Rectal smooth muscle tissue (tissue), 1 donor: ENCODE data around the gene SLC44A3.

ENCODE experiments used
- H3K27ac ChIP-seq: one replicate; pipeline ENCODE4 v1.7.0; 2013; ENCODE audit warnings: low read depth, low read length, inconsistent platforms
- H3K27me3 ChIP-seq: one replicate; pipeline ENCODE4 v1.7.0; 2013; ENCODE audit warnings: low read length; ENCODE audit not compliant: control insufficient read depth, insufficient read depth
- H3K36me3 ChIP-seq: one replicate; pipeline ENCODE4 v1.7.0; 2013; ENCODE audit warnings: low read length; ENCODE audit not compliant: control insufficient read depth, insufficient read depth
- H3K4me1 ChIP-seq: one replicate; pipeline ENCODE4 v1.7.0; 2013; ENCODE audit warnings: low read length; ENCODE audit not compliant: control insufficient read depth, insufficient read depth
- H3K4me3 ChIP-seq: one replicate; pipeline ENCODE4 v1.7.0; 2013; ENCODE audit warnings: low read length
- H3K9ac ChIP-seq: one replicate; pipeline ENCODE4 v1.7.0; 2013; ENCODE audit warnings: low read length

The SLC44A3 gene, protein sequence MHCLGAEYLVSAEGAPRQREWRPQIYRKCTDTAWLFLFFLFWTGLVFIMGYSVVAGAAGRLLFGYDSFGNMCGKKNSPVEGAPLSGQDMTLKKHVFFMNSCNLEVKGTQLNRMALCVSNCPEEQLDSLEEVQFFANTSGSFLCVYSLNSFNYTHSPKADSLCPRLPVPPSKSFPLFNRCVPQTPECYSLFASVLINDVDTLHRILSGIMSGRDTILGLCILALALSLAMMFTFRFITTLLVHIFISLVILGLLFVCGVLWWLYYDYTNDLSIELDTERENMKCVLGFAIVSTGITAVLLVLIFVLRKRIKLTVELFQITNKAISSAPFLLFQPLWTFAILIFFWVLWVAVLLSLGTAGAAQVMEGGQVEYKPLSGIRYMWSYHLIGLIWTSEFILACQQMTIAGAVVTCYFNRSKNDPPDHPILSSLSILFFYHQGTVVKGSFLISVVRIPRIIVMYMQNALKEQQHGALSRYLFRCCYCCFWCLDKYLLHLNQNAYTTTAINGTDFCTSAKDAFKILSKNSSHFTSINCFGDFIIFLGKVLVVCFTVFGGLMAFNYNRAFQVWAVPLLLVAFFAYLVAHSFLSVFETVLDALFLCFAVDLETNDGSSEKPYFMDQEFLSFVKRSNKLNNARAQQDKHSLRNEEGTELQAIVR

DNA sequence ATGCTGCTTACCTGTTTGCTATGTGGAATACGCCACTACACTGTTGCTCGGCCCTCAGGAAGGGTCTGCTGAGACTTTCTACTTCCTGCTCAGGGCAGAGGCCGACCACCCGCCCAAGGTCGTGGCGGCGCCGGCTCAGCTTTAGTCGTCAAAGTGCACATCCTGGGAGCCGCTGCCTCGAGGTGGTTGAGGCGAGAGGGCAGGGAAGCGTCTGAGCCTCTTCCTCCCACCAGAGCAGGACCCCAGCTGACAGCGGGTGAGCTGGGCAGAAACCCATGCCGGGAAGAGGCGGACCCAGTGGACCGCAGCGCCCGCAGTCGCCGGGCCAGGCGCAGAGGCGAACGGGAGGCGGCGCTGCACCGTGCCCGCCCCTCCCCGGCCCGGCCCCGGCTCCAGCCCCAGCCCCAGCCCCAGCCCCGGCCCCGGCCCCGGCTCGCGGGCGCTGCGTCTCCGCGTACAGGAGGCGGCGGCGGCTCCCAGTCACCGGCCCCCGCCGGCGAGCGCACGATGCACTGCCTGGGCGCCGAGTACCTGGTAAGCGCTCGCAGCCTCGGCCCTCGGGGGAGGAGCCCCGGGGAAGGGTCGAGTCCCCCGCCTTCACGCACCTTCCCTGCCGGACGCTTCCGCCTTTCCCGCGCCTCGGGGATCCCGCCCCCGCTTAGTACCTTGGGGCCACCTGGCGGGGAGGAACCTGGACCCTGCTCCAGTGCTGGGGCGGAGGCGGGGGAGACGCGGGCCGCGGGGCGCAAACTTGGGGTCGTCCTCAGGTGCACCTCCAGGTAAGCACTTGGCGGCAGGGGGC lies at the start of gene SLC44A3:
SLC44A3 (plus strand) TSS at position 413 of the 802 bp plus-strand sequence; CDS start at position 508, 95 bp downstream.
- no peaks in the 10 kb centered on the region for H3K4me1 ChIP-seq
- peak within 1 kb of the TSS; percentile 89 for H3K4me3 ChIP-seq
- no peaks in the 10 kb centered on the region for H3K36me3 ChIP-seq
- peak within 1 kb of the TSS; percentile 63 for H3K9ac ChIP-seq
- H3K27ac ChIP-seq: no peak within 1 kb of the TSS
- H3K27me3 ChIP-seq: no peaks in the 10 kb centered on the region

DNA sequence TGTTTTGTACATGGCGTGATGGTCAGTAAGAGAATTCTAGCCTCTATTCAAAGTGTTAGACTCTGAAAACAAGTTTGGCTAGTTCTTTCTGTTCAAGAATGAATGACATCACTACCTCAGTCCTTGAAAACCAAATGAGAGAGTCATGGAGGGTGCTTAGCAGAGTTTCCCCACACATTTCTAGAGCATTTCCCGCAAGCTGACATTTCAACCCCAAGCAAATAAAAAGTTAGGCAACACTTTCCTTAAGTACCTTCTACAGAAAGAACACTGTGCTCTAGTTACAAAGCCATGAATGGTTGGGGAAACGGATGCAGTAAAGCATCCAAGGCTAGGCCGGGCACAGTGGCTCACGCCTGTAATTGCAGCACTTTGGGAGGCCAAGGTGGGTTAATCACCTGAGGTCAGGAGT lies 47.9 kb upstream of the SLC44A3 start:
- Histone ChIP-seq H3K9ac (no peak overlapping the region), H3K4me1 (no peaks in the 10 kb centered on the region), H3K36me3 (no peaks in the 10 kb centered on the region), H3K27ac (no peak overlapping the region), H3K27me3 (no peaks in the 10 kb centered on the region), H3K4me3 (no peak overlapping the region)

DNA sequence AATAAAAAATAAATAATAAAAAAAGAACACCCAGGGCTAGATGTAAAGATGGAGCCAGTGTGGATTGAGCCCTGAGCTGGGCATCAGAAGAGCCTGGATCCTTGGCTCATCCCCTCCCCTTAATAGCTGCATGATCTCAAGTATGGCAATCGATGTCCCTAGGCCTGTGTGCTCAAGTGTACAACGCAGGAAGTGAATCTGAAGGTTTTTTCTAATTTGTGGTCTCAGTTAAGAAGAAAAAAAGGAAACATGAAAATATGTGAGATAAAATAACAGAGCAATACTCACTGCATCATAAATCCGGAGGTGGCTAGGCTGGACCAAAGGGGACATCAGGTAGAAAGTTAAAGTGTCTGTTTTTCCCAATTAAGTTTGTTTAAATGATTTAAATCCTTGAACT lies 47.3 kb upstream of the SLC44A3 start:
- H3K4me1 ChIP-seq: no peaks in the 10 kb centered on the region
- no peaks in the 10 kb centered on the region for H3K27me3 ChIP-seq
- H3K27ac ChIP-seq: no peak overlapping the region
- H3K36me3 ChIP-seq: no peaks in the 10 kb centered on the region
- no peak overlapping the region for H3K9ac ChIP-seq
- H3K4me3 ChIP-seq: no peak overlapping the region

DNA sequence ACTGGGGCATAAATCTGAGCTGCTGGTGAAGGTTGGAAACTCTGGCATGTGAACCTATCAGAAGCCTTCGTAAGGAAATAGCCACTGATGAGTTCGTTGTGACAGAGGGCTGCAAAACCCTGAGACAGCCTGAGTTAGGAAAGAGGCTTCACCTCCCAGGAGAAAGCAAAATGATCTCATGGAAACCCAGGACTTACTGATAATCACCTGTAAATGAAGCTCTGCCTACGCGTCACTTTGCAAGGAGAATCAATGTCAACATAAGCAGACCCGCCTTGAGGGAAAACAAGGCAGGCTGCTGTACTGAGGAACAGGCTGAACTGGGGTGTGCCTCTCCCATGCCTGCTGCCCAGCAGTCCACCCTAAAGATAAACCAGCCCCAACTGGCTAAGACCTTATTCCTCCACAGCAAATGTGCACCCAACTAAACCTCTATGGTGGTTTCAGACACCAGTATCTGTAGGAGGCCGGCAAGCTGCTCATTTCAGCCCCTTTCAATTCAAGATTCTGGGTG lies 46.8 kb upstream of the SLC44A3 start:
- no peak overlapping the region for H3K4me3 ChIP-seq
- no peaks in the 10 kb centered on the region for H3K4me1 ChIP-seq
- no peak overlapping the region for H3K27ac ChIP-seq
- H3K27me3 ChIP-seq: no peaks in the 10 kb centered on the region
- no peak overlapping the region for H3K9ac ChIP-seq
- H3K36me3 ChIP-seq: no peaks in the 10 kb centered on the region

DNA sequence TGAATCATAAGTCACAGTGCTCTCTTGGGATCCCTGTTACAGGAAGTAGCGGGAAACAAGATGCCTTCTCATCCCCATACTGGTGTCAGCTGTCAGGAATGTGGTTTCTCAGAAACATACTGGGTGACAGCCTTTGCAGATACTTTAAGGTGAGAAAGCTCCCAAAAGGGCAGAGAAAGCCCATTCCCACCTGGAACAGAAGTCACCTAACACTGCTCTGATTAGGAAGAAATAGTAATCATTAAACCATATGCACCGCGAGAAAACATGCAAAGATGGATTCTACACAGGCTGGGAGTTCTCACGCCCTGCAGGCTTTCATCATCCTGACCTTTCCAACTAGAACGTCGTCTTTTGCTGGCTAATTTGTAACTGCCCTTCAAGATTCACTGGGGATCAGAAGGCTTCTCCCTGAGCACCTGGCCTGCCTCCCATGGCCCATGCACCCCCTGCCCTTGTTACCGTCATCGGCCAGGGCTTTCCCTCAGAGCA lies 46.2 kb upstream of the SLC44A3 start:
- Histone ChIP-seq H3K9ac (no peak overlapping the region), H3K27me3 (no peaks in the 10 kb centered on the region), H3K4me3 (no peak overlapping the region), H3K36me3 (no peaks in the 10 kb centered on the region), H3K4me1 (no peaks in the 10 kb centered on the region), H3K27ac (no peak overlapping the region)

DNA sequence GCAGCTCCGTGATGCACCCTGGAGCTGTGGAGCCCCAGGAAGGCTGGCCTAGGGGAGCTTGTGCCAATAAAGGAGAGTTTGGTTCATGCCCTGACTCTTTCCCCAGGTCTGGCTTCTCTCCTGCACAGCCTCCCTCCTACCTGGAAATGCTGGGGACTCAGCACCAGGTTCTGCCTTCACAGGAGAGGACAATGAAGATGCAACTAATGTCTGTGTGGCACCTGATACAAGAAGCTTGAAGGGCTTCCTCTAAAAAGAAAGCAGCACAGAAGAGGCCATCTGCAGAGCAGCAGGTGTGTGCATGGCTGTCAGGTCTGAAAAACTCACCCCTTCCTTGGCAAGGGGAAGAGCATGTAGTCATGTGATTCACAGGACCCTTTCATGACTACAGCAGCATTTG lies 43.7 kb upstream of the SLC44A3 start:
- Histone ChIP-seq H3K4me1 (no peaks in the 10 kb centered on the region), H3K27ac (no peak overlapping the region), H3K4me3 (no peak overlapping the region), H3K36me3 (no peaks in the 10 kb centered on the region), H3K9ac (no peak overlapping the region), H3K27me3 (no peaks in the 10 kb centered on the region)

DNA sequence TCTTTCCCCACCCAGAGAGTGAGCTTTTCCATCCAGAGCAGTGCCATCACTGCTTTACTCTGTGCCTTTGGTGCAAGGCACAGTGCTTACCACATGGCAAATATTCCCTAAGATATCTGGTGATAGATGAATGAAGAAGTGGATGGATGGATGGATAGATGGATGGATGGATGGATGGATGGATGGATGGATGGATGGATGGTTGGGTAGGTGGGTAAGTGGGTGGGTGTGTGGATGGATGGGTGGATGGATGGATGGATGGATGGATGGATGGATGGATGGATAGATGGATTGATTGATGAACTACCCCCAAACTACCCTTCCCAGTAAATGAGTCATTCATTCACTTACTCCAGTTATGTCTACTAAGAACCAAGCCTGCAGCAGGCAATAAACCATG lies 42.9 kb upstream of the SLC44A3 start:
- no peak overlapping the region for H3K27ac ChIP-seq
- H3K27me3 ChIP-seq: no peaks in the 10 kb centered on the region
- H3K4me3 ChIP-seq: no peak overlapping the region
- H3K9ac ChIP-seq: no peak overlapping the region
- H3K4me1 ChIP-seq: no peaks in the 10 kb centered on the region
- no peaks in the 10 kb centered on the region for H3K36me3 ChIP-seq

DNA sequence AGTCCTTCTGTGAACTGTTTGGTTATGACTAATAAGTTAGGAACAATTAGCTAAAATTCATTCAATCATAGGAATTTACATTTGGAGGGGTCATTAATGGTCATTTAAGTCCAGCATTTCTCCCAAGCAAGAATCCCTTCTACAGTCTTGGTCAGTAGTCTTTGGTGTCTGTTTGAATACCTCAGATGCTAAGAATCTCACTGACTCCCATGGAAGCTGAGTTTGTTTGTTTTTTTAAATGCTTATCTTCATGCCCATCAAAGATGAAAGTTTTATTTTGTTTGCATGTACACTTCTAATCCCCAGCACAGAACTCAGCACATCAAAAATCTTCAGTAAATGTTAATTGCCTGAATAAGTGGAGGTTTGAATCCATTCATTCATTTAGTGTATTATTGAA lies 41.3 kb upstream of the SLC44A3 start:
- Histone ChIP-seq H3K36me3 (no peaks in the 10 kb centered on the region), H3K27ac (no peak overlapping the region), H3K27me3 (no peaks in the 10 kb centered on the region), H3K4me3 (no peak overlapping the region), H3K9ac (no peak overlapping the region), H3K4me1 (peaks cover 6% of the 10 kb centered on the region)

DNA sequence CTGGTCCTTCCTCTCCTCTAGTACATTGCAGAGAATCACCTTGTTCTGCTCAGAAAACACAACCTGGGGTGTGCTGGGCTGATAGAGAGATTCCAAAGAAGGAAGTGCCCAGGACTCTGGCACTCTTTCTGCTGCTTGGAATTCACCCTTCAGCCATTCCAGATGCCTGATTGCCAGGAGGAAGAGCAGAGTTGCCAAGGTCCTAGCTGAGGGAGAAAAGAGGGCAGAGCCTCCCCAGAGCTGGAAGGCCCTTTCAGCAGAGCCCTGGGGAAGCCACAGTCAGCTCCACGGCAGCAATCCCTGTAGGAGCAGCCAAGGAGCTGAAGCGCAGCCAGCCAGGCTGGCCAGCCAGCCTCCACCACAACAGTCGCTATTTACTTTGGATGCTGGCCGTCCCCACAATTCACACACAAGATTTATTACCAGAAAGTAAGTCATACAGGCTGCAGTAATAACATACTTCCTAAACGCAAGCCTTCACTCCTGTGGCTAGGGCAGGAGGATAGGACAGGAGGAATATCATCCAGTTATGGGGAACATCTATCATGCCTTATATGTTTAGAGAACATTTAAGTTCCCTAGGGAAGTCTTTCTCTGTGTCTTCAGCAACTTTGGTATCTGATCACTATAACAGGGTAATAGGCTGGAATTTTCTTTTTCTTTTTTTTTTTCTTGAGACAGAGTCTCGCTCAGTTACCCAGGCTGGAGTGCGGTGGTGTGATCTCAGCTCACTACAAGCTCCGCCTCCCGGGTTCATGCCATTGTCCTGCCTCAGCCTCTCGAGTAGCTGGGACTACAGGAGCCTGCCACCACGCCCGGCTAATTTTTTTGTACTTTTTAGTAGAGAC lies 36.6 kb upstream of the SLC44A3 start:
- Histone ChIP-seq H3K36me3 (no peaks in the 10 kb centered on the region), H3K4me1 (peaks cover 6% of the 10 kb centered on the region), H3K4me3 (peak overlapping the region; percentile 27), H3K9ac (no peak overlapping the region), H3K27ac (peak overlapping the region; percentile 67), H3K27me3 (no peaks in the 10 kb centered on the region)

DNA sequence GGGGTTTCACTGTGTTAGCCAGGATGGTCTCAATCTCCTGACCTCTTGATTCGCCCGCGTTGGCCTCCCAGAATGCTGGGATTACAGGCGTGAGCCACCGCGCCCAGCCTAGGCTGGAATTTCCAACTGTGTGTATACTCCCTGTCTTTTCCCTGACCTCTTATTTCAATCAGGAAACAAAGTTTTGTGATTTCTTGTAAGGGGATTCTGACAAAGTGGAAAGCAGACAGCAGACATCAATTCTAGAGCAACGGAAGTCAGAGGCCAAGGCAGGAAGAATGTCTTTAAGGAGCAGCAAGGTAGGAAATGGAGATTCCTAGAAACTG lies 36.0 kb upstream of the SLC44A3 start:
- Histone ChIP-seq H3K9ac (no peak overlapping the region), H3K27ac (no peak overlapping the region)

DNA sequence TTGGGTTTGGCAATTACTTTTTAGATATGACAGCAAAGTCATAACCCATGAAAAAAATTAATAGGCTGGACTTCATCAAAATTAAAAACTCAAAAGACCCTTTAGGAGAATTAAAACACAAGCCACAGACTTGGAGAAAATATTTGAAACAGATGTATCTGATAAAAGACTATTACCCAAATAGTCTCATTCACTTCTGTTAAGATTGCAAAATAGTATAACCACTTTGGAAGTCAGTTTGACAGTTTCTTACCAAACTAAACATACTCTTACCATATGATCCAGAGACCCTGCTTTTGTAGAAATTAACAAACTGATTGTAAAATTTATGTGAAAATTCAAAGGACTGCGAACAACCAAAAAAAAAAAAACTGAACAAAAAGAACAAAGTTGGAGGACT lies 32.5 kb upstream of the SLC44A3 start:
- Histone ChIP-seq H3K36me3 (no peaks in the 10 kb centered on the region), H3K4me3 (no peak overlapping the region), H3K27ac (no peak overlapping the region), H3K4me1 (peaks cover 11% of the 10 kb centered on the region), H3K27me3 (no peaks in the 10 kb centered on the region), H3K9ac (no peak overlapping the region)

More for the DNA sequence above, 36.0 kb upstream of the SLC44A3 start:
- peaks cover 6% of the 10 kb centered on the region for H3K4me1 ChIP-seq
- H3K4me3 ChIP-seq: no peak overlapping the region
- H3K36me3 ChIP-seq: no peaks in the 10 kb centered on the region
- no peaks in the 10 kb centered on the region for H3K27me3 ChIP-seq
